GM19468 (cell line): Measurements from ENCODE around the gene RNU2-63P.
A peak's percentile ranks its signal among the peaks of the same experiment; 100 is the strongest.
"Not testable (repeated sequence)": the region's sequence is repeated elsewhere in the genome, so short reads cannot be mapped to it uniquely, and the experiment has no call there.

Experiments
- ATAC-seq: cut with Tn5 transposase; IDR thresholded peaks from one replicate; pipeline ENCODE4 v1.9.1; 2021; ENCODE audit warnings: mild to moderate bottlenecking, moderate library complexity, moderate number of reproducible peaks; ENCODE audit not compliant: unreplicated experiment; ENCODE audit errors: extremely low read depth

The RNU2-63P gene

DNA sequence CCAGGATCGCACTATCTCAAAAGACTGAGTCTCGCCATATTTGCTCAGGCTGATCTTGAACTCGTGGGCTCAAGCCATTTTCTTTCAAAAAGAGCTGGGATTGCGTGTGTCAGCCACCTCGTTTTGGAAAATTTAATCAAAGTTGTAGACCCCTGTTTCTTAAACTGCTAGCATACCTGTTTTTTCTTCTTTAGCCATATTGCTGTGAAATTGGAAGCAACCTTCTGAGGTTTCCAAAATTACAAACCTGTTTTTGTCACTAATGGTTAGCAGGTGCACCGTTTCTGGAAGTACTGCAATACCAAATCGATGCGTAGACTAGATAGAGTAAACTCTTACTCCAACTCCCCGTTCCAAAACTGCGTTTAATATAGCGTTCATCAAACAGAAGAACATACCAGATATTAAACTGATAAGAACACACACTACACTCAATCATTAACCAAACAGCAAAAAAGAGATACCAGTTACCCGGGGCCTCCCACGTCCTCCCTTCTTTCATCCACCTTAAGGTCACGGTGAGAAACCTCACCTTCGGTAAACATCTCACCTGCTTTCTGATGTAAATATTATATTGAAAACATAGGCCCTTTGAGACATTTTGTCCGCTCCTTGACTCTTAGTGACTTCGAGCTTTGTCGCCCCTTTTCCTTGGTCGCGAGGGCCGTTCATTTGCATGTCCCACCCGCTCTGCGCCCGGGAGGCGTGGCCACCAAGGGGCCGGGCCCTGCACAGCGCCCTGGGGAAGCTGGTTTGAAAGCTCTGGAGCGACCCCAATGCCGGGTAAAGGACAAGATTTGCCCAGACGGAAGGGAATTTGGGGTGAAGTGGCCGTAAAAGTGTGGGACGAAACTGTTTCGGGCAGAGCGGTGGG is at the start of gene RNU2-63P:
Gene RNU2-63P, minus strand, starts transcription at position 462 of the 874 bp plus-strand sequence.
- peak; percentile 77 for ATAC-seq

DNA sequence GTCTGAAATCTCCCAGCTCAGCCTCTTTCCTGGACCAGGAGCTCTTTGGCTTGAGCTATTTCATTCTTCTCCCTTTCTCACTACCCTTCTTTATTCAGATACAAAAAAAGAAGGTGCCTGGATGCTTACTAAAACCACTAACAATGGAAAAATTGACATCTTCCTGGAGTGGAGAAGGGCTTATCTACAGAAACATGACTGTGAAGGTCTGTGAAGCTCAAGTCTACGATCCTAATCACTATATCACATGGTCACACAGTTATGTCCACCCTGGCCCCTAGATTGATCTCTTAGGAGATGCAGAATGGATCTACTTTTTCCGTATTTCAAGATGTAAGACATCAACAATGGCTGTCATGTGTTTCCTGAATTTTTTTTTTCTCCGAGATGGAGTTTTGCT is 44.9 kb upstream of the RNU2-63P start:
- ATAC-seq, result no peak

DNA sequence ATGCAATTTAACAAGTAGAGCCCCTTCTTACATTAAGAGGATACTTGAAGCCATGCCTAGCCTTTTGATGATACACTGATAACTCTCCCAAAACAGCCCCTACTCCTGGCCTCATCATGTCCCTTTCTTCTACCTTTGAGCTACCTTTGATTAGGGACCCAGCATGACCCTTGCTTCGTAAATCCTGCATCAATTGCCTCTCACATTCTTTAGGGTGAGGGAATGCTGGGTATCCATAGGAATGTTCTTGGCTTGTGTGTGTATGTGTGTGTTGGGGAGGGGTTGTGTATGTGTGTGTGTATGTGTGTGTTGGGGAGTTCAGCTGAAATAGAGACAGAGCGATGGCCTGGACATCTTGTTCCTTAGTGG is 44.5 kb upstream of the RNU2-63P start:
- no peak for ATAC-seq

DNA sequence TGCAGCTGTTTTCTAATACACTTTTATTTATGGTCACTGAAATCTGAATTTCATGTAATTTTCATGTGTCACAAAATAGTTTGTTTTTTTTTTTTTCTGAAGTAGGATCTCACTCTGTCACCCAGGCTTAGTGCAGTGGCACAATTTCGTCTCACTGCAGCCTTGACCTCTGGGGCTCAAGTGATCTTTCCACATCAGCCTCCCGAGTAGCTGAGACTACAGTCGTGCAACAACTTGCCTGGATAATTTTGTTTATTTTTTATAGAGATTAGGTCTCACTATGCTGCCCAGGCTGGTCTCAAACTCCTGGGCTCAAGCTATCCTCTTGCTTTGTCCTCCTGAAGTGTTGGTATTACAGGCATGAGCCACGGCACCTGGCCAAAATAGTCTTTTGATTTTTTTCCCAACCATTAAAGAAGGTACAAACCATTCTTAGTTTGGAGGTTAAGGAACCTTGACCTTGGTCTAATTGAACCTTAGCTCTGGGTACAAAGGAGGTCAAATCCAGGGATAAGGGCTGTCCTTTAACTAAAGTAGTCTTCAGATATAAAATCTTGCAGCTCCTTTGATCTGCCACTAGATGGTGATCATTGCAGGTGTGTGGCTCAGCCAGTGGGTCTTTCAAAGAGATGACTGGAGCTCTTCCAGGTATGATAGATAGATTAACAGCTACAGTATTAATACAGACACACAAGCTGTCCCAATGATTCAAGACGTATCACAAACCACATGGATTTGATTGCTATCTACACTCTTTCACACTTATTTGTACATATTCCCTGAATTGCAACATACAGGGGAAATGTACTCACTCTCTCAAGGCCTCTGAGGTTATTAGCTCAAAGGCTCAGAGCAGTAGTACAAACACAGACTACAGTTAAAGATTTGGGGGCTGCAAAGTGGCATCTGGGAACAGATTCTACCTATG is 43.9 kb upstream of the RNU2-63P start:
- no peak for ATAC-seq

DNA sequence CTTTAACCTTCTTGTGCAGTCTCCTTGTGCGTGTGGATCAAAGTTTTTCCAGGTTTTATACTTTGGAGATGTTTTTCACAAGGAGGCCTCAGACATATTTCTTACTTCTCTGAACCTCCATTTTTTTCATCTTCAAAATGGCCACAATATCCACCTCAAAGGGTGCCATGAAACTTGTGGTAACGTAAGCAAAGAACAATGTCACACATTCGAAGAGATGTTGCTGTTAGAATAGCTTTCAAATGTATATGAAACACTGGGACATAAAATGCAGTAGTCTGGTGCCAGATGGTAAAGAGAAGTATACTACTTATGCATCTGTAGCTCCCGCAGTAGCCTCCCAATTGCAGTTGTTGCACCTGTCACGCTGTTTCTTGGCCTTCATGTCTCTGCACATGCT is 41.8 kb upstream of the RNU2-63P start:
- ATAC-seq, result no peak

DNA sequence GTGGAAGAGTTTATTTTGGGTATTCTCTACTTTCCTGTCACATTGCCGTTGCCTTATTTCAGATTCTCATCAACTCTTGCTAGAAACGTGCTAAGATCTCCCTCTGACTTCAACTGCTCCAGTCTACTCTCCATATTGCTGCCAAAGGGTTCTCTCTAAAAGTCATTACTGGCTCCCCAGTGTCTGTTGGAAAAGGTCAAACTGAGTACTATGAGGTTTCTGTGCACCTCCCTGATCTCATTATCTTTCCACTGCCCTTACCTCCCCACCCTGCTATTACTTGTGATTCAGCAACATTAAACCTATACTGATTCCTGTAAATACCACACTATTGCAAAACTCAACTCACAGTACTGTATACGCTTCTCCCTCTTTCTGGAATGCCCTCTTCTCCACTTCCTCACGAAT is 41.1 kb upstream of the RNU2-63P start:
- no peak for ATAC-seq

DNA sequence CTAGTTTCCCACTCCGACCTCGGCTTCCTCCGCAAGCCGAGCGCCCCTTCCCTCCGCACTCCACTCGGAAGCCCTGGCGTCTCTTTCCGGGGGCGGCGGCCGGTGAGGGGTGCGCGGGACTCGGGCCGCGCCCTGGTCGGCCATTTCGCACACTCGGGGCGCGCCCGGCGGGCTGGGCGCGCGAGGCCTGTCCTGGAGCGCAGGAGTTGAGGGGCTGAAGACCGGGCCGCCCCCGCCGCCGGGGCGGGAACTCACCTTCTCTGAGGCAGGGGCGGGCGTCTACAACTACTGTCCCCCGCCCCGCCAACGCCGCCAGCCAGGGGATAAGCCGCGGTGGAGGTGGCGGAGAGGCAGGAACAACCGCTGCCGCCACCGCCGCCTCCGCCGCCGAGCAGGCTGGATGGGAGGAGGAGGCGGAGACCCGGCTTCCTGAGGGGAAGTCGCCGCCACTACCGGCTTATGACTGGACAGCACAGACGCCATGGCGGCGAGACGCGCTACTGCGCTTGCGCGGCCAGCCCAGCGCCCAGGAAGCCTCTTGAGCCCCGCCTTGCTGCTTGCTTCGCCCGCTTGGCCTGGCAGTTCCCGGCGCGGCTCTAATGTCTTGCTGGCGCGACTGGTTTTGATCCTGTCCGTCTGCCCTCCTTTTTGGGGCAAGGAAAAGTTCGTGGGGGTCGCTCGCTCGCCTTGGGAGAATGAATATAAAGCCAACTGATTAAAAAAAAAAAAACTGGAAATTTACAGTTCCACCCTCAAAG is 39.2 kb upstream of the RNU2-63P start, which contains the start of gene KRCC1:
Gene KRCC1, minus strand, starts transcription at position 413 of the 758 bp plus-strand sequence. CDS start 27,220 bp downstream, outside the sequence.
- peak; percentile 88 for ATAC-seq

DNA sequence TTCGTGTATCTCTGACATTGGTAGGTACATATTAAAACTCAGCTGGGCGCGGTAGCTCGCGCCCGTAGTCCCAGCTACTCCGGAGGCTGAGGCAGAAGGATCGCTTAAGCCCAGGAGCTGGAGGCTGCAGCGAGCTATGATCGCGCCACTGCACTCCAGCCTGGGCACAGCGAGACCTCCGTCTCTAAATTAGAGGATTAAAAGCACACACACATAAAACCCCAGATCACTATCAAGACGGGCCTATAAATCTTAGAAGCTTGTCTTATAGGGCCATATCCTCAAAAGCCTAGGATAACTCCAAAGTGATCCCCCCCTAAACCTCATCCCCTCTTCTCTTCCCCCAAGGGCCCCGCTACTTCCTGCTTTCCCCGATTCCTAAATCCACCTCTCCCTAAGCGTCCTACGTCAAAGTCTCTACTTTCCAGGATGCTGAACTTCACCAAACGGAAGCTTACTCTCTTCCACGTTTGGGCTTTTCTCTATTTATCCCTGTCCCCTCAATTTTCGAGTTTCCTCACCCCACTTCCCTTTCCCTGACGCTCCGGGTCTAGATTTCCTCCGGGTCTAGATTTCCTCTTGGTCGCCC is 38.5 kb upstream of the RNU2-63P start:
- no peak for ATAC-seq

DNA sequence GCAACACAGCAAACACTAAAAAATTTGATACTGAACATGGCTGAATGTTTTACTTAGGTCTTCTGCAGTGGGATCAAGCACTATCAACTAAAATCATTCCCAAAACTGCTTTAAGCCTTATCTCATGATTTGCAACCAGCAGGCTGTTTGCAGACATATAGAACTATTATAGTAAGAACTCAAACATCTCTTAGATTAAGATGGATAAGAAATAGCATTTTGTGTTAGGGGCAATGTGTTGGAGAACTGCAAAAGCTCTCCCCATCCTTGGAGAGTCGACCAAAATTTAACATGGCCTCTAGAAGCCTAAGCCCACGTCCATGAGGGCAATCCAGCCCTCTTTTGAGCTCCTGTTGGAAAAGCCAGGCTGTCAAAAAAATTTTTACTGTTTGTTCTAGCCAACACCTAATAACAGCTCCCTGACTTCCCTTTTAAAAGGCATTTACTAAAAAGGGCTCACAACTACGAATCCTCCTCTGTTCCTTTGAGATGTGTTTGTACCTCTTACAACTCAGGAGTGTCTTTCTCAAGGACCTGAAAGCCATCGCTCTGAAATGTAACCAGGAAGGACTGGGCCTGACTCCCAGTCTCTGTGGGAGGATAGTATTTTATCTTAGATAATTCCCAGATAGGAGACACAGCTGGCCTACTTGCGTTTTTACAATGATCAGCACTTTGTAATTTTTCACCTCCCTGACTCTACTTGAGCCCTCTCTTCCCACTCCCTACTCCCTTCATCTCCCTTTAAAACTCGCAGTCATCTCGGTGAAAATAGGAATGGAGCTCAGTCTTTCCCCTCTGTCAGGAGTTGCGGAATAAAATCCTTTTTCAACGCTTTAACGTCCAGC is 37.8 kb upstream of the RNU2-63P start:
- ATAC-seq, result no peak

DNA sequence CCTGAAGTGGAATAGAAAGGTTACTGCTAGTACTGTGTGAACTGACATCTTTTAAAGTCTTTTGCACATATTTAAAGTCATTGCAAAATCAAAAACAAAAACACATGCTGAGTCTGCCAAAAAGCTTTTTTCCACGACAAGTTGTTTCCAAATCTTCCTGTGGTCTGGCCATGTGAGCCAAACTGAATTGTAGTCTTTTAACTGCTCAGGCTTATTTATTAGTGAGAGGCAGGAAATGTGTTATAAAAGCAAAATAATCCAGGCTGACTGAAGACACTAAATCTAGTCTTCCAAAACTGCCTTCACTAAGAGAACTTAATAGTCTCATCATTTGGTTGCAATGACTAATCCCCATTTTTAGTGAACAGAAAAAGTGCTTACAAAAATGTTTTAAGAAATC is 36.9 kb upstream of the RNU2-63P start:
- ATAC-seq, result no peak

DNA sequence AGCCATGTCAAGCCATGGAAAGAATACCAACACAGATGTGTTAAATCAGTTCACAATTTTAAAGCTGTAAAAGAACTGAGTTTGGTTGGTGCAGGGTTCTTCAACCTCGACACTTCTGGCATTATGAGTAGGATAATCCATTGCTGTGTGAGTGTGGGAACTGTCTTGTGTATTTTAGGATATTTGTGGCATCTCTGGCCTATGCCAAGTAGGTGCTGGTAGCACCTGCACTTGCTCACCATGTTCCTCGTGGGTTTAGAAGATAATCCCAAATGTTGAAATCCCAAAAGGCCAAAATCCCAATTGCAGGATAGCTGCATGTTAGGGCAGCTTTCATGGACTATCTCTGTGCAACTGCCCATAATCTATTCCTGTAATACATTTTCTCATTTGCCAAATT is 35.4 kb upstream of the RNU2-63P start:
- no peak for ATAC-seq

DNA sequence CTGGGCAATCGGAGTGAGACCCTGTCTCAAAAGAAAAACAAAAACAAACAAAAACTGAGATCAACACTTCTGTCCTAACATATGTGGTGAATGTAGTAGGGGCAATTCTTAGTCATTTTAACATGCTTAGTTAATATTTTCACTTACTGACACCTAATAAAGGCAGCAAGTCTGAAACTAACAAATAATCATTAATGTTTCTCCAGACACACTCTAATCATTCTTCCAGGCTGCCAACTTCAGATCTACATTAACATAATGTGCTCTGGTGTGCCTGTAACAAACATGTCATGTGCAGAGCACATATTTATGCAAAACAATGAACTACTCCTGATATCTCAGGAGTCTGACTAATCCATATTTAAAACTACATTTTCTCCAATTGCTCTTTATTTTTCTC is 33.3 kb upstream of the RNU2-63P start:
- peak; percentile 30 for ATAC-seq

DNA sequence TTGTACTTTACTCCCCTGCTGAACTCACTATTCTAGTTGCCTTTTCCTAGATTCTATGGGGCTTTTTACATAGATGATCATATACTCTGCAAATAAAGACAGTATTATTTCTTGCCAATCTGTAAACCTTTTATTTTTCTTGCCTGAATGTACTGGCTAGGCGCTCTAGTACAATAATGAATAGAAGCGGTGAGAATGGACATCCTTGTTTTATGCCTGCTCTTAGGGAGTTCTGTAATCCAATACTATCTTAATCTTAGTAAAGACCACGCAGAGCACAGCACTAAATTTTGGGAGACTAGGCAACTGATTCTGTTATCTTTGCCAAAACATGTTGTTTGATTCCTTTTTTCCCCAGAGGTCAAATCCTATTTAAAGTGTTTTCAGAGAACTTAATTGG is 32.2 kb upstream of the RNU2-63P start:
- no peak for ATAC-seq

DNA sequence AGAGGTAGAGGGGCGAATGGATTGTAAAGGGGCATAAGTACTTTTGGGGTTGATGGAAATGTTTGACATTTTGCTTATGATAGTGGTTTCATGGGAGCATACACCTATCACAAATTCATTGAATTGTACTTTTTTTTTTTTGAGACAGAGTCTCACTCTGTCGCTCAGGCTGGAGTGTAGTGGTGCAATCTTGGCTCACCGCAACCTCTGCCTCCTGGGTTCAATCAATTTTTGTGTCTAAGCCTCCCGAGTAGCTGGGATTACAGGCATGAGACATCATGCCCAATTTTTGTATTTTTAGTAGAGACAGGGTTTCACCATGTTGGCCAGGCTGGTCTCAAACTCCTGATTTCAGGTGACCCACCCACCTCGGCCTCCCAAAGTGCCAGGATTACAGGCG is 29.2 kb upstream of the RNU2-63P start:
- ATAC-seq, result not testable (repeated sequence)

DNA sequence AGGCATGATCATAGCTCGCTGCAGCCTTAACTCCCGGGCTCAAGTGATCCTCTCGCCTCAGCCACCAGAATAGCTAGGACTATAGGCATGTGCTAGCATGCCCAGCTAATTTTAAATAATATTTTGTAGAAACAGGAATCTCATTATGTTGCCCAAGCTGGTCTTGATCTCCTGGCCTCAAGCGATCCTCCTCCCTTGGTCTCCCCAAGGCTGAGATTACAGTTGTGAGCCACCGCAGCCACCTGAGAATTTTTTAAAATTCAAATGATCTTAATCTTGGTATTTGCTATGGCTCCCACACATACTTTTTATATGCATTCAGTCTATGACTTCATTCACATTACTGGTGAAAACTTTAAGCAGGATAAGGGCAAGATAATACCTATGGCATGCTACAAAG is 26.1 kb upstream of the RNU2-63P start:
- ATAC-seq, result no peak

DNA sequence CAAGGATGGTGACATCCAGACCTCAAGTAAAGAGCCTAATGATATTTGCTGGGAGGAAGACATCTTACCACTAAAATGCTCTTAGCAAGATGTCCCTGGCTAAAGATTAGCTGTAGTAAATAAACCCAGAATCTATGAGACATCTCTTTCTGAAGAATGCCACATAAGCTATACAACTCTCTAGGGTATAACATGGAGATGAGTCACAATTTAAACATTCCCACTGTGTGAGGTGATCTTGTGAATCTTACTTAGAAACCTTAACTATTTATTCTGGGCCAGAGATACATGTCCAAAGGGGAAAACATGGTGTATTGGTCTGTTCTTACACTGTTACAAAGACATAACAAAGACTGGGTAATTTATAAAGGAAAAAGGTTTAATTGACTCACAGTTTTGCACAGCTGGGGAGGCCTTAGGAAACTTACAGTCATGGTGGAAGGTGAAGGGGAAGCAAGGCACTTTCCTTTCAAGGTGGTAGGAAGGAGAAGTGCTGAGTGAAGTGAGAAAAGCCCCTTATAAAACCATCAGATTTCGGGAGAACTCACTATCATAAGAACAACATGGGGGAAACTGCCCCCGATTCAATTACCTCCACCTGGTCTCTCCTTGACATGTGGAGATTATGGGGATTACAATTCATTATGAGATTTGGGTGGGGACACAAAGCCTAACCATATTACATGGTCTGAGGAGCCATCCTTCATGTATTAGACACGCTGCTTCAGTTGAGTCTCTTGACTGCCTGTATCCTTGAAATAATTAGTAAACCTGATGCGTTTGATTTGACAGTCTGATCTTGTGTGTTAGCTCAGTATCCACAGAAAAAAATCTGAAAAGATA is 22.1 kb upstream of the RNU2-63P start:
- ATAC-seq, result no peak

DNA sequence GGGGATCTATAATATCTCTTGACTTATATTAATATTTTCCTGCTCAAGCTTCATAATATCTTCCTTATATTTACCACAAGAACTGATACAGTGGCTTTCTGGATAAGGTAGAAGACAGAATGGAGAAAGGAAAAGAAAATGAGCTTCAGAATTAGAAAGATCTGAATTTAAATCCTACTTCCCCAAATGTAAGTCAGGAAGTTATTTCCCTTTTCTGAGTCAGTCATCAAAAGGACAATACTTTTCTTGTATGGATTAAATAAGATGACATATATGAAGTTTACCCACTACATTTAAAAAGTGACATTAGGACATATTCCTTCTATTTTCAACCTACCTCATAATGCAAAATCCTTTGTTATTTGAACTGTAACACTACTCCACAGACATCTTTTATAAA is 20.3 kb upstream of the RNU2-63P start:
- no peak for ATAC-seq

DNA sequence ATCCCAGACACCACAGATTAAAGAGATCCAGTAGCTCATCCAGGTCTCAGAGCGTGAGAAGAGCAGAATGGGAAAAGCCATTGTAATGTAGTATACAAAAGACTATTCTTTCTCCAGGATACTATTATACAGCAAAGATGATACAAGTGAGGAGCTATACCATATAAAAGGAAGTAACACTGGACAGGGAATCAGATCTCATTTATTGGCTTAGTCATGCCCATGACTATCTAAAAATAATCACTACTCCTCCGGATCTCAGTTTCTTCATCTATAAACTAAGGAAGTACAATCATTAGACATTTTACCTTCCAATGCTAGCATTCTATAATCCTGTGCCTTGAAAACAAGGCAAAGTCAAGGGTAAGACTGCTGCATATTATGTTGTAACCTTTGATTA is 19.8 kb upstream of the RNU2-63P start:
- ATAC-seq, result no peak
